Neural cell (in vitro differentiated cells): ENCODE data around the gene HDGFL2.

ENCODE experiments used
- CTCF ChIP-seq: fragments of 450-650 bp; IDR thresholded peaks from 2 replicates; pipeline ENCODE4 v1.5.1; 2014; ENCODE audit warnings: antibody characterized with exemption, mild to moderate bottlenecking, moderate library complexity; ENCODE audit not compliant: poor library complexity, severe bottlenecking
- POLR2AphosphoS5 ChIP-seq: IDR thresholded peaks from 2 replicates; pipeline ENCODE4 v1.6.1; 2012
- RAD21 ChIP-seq: fragments of 450-650 bp; conservative IDR thresholded peaks from 2 replicates; pipeline ENCODE4 v1.6.1; 2014; ENCODE audit warnings: antibody characterized with exemption, mild to moderate bottlenecking, moderate library complexity

- TF ChIP-seq CTCF (no peak), POLR2AphosphoS5 (no peak), RAD21 (no peak)
Measured at GRCh38 chr19:4429256-4429655, 42.8 kb upstream of the HDGFL2 start.
